SW 1271 (cell line): ENCODE data around the gene LY6G6D.

Experiments
- DNase-seq, 2 experiments: peaks; one replicate each; lab custom pipeline; 2025; lab: John Stamatoyannopoulos, UW

Gene LY6G6D

DNA sequence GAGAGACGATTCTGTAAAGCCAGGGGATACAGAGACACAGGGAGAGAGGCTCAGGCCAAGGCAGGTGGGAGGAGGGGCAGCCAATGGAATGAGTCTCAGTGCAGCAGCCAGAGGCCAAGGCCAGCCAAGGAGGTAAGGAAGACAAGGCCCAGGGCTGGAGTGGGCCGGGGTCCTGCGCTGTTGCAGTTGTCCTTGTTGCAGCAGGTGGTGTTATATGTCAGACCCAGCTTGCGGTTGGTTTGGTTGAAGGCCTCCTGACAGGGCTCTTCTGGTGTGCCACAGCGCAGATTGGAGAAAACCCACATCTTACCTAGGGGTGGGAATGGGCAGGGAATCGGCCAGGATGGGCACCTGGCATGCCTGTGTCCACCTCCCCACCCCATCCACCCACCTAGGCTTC, 3.9 kb downstream of the LY6G6D start:
- no peak for DNase-seq

DNA sequence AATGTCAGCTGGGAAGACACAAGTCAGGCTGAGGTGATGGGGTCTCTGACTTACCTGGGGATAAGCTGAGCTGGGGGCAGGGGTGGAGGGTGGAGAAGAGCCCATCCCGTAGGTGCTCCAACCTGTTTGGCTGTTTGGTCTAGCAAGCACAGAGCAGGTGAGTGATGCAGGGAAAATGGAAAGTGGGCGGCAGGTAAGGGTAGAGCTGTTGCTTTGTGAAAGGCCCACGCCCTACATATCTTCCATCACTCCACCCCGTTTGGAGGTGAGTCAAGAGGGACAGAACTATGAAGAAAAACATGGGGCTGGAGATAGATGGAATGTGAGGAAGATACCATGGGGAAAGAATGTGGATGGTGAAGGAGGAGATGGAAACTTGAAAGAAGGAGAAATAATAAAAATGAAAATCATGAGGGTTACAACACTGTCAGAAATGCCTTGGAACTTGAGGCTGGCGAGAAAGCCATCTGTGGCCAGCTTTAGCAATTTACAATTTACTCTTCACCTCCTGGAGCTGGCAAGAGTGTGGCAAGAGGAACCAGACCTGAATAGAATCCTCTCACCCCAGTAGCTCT, 5.1 kb downstream of the LY6G6D start:
- DNase-seq = no peak

DNA sequence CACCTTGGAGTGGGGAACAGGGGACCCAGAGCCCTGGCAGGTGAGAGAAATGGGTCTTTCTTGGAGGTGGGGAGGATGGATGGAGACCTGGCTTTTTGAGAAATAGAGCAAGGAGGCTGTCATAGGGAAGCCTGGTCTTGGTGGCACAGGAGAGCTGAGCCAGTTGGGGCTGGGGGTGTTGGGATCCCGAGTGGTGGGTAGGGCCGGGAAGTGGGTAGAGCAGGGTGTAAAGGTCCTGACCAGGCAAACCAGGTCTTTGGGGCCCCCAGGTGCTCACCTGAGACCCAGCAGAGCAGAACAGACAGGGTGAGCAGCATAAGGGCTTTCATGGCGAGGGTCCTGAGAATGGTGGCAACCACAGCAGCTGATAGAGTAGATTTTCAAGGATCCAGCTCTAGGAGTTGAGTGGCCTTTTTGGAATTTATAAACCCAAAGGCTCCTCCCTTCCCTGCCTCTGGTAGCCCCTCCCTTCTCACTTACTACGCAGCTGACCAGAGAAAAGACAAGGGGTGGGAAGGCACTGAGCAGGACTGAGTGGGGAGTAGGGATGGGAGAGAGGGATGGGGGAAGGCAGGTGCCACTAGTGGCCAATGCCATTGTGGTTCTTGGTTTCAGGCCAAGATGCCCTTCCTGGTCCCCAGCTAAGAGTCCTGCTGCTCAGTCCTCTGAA, 6.3 kb downstream of the LY6G6D start, which contains the start of gene LY6G6C:
TSS of gene LY6G6C (minus strand) at position 396 of the 670 bp plus-strand sequence. CDS start at position 329, 67 bp downstream.
- no peak for DNase-seq

DNA sequence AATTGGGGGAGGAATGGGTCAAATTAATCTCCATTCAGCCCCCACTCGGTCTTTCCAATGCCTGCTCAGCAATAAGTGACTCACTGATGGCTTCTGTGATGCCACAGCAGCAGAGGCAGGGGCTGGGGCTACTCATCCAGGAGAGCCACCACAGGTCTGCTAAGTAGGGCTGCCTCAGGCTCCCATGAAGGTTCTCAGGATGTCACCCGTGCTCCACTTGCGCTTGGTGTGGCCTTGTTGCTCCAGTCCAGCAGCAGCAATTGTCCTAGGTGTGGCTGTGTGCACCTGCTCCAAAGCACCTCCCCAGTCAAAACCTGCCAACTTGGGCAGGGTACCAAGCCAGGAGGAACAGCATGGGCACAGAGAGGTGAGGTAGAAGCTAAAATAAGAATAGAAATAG, 7.0 kb downstream of the LY6G6D start:
- no peak for DNase-seq

DNA sequence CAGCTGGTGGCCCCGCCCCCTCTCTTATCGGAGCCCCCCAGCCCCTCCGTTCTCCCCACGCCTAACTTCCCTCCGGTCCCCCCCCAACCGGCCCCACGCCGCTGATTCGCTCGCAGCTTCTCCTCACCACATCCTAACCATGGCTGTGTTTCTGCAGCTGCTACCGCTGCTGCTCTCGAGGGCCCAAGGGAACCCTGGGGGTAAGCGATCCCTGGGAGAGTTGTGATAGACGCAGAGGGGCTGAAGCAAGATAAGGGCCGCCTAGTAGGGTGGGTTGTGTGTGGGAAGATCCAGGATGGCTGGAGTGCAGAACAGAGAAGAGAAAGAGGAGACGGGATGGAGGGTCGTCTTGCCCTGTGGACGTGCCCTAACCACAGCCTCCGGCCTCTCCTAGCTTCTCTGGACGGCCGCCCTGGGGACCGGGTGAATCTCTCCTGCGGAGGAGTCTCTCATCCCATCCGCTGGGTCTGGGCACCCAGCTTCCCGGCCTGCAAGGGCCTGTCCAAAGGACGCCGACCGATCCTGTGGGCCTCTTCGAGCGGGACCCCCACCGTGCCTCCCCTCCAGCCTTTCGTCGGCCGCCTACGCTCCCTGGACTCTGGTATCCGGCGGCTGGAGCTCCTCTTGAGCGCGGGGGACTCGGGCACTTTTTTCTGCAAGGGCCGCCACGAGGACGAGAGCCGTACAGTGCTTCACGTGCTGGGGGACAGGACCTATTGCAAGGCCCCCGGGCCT, 8.3 kb downstream of the LY6G6D start, which contains the start of gene MPIG6B:
TSS of gene MPIG6B (plus strand) at position 129 of the 735 bp plus-strand sequence. CDS start at position 140, 11 bp downstream.
- no peak for DNase-seq

GRCh38 chr6:31723980-31724691, 9.0 kb downstream of the LY6G6D start:
- no peak for DNase-seq

DNA sequence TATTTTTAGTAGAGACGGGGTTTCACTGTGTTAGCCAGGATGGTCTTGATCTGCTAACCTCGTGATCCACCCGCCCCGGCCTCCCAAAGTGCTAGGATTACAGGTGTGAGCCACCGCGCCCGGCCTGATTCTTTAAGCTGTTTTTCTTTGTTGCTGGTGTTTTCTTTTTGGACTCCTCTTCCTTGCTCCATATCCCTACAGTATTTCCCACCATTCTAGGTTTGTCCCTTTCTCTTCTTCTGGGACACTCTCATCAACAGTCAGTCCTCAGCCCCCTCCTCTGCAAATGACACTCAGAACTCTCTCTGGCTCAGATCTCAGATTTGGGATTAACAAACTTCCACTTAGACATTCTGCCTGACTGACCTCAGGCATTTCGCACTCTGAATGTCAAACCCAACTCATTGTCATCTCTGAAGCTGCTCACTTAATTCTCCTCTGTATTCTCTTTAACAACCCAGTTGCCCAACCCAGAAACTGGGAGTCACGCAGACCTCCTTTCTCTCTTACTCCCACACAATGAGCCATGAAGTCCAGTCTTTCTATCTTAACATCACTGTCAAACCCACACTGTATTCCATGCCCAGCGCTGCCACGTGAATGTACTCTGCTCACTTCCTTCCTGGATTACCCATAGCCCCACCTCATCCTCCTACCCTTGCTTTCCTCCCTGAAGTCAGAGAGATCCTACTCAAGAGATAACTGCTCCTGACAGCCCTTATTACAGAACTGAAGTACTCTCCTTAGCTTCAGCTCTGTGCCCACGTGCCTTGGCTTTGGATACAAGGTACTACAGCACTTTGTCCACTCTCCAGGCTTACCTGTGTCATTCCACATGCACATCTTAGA, 10.6 kb downstream of the LY6G6D start:
- DNase-seq = no peak

DNA sequence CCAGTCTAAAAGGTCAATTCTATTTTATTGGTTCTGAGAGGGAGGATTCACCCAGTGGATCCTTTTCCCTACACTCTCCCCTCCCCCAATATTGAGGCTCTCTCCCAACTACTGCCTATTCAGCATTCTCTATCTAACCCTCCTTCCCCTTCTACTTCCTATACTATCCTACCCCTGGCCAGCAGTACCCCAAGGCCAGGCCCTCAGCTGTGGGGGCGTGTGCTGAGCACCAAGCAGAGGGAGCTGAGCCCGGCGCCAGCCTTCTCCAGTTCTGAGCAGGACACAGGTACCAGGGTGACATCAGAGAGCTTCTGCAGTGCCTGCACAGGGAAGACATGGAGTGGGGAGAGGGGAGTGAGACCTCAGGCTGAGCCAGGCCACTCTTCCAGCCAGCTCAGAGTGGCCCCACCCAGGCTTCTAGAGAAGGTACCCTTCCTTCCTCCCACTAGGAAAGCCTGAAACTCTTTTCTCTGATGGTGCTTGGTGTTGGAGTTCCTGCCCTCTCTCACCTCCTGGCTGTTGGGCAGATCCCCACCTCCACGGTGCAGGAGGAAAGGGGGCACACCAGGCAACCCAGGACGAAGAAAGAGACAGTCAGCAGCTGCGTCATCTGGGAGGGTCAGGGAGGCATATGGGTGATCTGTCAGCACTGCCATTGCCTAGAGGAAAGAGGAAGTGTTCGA, 12.0 kb downstream of the LY6G6D start:
- no peak for DNase-seq

DNA sequence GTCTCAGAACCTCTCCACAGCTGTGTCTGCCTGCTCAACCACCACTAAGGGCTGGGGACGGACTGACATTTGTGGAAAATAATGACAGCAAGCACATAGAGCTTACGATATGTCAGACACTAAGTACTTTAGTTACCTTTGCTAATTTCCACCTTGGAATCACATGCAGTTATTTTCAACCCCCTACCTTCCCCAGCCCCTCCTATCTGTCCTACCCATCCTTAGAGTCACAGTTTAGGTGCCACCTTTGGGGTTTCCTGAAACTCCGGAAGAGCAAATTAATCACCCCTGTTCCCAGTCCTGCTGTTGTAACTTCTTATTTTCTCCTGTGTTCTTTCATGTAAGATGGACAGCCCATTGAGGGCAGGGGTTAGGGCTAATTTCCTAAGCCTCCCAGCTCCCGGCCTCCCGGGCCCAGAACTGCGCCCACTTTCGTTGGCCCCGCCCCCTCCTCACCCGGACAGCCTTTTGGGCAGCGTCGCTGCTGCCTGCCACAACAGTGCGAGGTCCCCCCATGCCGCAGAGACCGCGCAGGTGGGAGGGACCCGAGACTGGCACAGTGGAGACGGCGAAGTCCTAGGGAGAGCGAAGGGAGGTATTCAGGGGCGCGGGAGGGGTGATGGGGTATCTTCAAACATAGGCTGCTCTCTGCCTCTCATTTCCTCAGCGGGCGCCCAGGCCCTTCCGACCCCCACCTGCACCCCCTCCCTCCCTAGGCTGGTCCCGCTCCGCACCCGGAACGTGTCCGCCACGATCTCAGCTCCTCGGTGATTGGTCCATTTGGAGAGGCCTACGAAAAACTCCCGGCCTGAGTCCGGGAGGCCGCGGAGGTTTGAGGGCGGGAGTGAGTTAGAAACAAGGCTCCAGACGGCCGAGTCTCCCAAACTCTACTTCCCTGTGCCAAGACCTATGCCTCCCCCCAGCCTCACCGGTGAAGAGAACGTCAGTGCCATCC, 12.8 kb downstream of the LY6G6D start:
- DNase-seq = no peak

- DNase-seq = no peak
Observed at GRCh38 chr6:31728767-31729514, 13.8 kb downstream of the LY6G6D start, which contains the start of gene DDAH2. Gene DDAH2 (minus strand): TSS chr6:31729299. CDS start chr6:31729161, 138 bp downstream.

DNA sequence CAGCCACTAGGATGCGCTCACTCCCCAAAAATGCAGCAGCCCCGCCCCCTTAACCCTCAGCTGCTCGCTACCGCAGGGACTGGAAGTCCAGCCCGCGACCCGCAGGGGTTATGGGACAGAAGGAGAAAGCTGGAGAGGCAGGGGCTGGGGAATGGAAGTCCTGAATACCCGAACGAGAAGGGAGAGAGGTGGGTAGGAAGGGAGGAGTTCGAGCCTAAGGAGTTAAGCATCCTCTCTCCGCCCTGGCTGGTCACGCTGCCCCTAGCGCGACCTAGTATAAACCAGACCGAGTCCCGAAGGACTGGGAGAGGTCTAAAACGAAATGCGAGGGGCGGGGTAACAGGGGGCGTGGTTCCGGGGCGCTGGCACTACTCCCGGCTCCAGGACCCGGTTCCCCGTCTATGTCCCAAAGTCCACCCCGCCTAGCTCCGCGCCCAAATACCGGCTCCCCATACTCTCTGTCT, 14.4 kb downstream of the LY6G6D start:
- peak; percentile 84 to 93 for DNase-seq

- DNase-seq = peak; percentile 79 to 86
Observed at GRCh38 chr6:31729979-31730630, 15.0 kb downstream of the LY6G6D start.

GRCh38 chr6:31730631-31731086, 15.5 kb downstream of the LY6G6D start:
- no peak for DNase-seq

- no peak for DNase-seq
Observed at GRCh38 chr6:31732029-31732428, 16.9 kb downstream of the LY6G6D start.

GRCh38 chr6:31733734-31734133, 18.6 kb downstream of the LY6G6D start:
- no peak for DNase-seq

GRCh38 chr6:31734247-31734820, 19.2 kb downstream of the LY6G6D start:
- no peak for DNase-seq

DNA sequence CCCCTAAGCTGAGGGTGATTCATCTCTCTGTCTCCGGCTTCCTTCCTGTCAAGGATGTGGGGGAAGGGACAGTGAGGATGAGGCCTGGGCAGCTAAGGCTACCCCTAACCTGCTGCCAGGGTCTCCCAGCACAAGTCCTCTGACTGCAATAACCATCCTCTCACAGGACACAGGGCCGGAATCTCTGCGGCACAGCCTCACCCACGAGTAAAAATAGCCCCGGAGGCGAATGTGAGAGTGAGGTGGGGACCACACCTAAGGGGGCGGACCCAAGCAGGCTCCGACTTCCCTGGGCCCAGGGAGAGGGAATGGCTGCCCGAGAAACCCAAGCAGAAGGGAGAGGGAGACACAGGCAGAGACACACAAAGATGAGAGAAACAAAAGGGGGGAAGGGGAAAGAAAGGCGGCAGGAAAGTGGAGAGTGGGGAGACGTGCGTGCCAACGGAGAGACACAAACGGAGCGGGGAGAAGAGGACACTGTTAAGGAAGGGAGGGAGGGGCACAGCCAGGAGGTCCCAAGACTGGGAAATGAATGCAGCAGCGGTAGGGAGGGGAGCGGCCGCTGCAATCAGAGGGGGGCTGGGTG, 19.8 kb downstream of the LY6G6D start:
- peak; percentile 73 to 89 for DNase-seq
